NCI-H1694 (cell line): ENCODE results near the gene HSDL1.

ENCODE experiments used
- DNase-seq: peaks from one replicate; lab custom pipeline; 2025; lab: John Stamatoyannopoulos, UW

The HSDL1 gene

DNA sequence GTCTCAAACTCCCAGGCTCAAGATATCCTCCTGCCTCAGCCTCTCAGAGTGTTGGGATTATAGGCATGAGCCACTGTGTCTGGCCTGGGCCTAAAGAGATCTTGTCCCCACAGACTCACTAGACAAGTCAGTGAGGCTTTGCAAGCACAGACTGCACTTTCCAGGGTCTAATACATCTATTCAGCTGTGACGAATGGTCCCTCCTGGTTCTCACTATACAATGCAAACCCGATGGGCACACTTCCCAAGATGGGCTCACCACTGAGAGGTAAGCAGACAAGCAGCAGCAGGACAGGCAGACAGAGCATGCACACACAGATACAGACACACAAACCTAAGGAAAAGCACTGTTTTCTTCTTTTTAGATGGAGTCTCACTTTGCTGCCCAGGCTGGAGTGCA is 37.1 kb downstream of the HSDL1 start:
- no peak for DNase-seq

DNA sequence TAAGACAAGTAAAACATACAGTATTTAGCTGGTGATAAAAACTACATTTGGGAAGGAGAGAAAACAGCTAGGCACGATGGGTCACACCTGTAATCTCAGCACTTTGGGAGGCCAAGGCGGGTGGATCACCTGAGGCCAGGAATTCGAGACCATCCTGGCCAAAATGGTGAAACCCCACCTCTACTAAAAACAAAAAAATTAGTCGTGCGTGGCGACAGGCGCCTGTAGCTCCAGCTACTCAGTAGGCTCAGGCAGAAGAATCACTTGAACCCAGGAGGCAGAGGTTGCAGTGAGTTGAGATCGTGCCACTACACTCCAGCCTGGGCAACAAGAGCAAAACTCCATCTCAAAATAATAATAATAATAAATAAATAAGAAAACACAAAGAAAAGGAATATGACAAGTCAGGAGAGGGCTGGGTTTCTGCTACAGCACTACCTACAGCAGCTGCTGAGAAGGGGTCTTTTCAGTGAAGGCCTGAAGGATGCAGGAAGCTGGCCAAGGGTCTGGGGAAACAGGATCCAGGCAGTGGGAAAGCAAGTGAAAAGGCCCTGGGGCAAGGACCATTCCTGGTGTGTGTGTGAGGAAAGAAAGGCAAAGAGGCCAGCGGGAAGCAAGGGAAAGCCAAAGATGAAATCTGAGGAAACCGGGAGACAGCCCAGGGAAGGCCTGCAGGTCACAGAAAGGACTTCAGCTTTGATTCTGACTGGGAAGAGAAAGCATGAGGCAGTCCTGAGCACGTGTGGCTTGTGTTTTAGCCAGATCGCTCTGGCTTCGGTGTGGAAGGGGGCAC is 38.8 kb downstream of the HSDL1 start:
- DNase-seq, result no peak

DNA sequence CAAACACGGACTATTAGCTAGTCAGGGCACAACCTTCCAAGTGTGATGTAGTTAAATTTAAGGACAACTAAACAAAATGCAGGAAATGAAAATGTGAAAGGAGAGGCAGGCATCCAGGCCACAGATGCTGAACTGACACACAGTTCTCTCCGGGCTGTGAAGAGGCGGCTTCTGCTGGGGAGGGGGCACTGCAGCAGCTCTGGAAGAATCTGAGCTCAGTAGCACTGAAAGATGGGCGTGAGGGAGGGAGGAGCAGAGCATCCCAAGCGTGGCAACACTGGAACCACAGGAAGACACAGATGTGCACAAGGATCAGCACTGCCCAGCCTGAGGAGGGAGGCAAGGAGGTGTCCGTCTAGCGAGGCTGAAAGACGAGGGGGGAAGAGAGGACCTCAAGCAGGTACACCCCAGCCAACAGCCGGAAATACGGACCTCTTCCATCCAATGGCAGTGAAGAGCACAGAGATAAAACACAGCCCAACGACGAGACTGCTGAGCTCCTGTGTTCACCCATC is 39.6 kb downstream of the HSDL1 start:
- DNase-seq, result no peak

DNA sequence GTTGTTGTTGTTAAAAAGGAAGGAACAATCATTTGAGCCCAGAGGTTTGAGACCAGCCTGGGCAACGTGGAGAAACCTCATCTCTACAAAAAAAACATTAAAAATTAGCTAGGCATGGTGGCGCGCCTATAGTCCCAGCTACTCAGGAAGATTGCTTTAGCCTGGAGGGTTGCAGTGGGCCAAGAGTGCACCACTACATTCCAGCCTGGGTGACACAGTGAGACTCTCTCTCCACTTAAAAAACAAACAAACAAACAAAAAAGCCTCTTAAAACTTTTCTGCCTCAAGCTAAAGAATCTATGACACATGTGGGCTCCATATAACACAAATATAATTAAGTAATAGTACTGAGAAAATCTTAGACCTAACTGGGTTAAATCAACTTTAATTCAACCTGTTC is 40.7 kb downstream of the HSDL1 start:
- DNase-seq, result no peak

DNA sequence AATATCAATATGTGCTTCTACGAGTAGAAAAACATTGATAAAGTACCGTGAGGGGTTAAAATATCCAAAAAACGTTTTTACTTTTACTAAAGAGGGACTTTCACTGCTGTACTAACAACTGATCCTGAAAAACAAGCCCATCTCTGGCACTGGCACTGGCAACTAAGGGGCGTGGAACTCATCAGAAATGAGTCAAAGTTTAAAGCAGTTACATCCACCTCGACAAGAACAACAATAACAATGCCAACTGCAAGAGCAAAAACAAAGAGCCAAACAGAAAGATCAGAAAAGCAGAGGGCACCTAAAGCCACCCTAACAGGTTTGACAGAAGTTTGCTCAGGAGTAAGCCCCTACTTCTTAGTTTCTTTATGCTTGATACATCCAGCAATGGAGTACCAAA is 41.3 kb downstream of the HSDL1 start:
- DNase-seq, result no peak

DNA sequence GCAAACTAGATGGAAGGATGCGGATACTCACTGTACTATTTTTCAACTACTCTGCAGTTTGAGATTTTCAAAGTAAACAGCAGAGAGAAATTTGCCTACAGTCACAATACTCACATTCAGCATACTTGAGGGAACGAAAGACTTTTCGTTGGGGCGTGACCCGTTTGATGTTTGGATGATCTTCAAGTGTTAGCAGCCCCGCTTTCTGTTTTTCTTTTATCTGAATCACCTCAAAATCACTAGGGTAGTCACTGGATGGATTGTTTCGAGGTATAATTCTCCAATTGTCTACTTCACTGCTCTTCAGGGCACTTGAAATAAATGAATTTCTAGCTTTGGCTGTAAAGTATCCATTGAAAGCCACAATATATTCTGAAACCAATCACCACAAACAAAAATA is 46.0 kb downstream of the HSDL1 start:
- DNase-seq, result no peak

DNA sequence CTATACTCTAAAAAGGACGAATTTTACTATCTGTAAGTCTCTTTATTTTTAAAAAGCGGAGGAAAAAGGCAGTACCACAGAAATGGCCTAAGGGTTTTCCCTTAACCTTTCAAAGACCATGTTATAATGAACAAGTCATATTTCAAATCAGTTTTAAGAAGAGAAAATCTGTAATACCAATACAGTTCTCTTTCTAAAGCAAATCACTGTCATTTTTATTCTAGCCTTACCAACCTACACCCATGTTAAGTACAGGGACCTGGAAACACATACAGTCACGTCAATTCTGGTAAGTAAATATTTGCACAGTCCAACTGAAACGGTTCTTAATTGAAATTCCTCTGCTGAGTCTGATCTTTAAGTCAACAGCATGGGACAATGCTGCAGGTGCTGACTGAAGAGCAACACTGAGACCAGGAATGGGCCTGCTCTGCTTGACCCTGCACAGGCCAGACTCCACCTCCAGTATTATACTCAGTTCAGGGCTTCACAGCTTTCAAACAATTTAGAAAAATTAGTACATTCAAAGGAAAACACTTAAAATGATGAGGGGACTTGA is 48.5 kb downstream of the HSDL1 start:
- DNase-seq, result no peak

DNA sequence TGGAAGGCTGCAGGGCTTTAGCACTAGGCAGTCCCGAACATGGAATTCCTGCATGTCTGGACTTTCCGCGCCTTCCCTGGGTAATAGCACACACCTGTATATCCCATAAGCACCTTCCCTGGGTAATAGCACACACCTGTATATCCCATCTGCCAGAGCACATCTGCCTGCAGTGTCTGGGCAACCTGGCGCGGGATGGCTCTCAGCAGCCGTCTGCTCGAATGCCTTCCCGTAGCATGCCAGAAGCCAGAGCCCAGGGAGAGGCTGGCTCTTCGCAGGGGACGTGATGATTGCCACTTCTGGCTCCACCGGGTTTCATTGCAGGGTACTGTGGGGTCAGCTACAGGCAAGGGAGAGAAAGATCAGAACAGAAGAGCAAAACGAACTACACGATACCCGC is 49.5 kb downstream of the HSDL1 start:
- DNase-seq, result no peak

DNA sequence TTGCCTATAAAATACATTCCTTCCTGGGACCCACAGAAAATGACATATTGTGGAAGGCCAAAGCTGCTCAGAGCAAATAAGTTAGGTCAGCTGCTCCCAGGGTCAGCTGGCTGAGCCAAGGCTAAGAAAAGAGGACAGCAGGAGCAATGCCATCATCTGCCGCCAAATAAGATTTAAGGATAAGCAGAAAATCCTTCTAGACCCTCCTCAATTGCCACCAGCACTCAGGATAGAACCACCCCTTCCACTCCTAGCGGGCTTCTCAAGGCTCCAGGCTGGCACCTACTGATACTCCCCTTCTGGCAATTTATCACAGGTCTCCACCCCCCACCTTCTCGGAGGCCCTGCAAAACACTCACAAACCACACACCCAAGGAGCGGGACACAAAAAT is 51.1 kb downstream of the HSDL1 start:
- no peak for DNase-seq

DNA sequence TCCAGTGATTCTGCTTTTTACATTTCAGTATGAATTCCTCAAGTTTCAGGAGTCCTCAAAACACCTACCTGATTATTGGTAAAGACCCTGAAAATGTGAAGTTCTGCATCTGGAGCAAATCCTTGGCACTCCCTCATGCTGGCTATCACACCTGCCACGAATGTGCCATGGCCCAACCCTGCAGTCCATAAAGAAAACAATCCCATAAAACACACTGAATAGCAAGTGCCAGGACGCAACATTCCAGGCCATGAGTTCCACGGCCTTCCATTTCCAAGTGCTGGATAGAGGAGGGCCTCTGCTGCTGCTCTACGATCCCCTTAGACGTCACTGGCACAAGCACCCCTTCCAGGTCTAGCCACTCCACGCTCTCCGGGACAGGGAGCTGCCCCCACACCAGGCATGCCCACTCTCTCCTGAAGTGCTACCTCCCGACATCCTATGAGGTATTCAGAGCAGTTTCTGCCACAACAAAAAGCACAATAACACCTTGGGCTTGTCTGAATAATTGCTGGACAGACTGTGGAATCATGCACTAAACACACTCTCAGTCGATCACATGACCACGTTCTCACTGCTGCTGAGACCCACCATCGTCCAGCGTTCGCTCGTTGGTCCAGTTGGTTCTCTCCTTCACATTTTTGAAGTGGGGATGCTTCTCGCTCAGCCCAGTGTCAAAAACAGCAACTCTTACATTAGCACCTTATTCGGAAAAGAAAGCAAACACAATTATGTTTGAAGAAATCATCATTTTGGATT is 51.7 kb downstream of the HSDL1 start:
- no peak for DNase-seq

DNA sequence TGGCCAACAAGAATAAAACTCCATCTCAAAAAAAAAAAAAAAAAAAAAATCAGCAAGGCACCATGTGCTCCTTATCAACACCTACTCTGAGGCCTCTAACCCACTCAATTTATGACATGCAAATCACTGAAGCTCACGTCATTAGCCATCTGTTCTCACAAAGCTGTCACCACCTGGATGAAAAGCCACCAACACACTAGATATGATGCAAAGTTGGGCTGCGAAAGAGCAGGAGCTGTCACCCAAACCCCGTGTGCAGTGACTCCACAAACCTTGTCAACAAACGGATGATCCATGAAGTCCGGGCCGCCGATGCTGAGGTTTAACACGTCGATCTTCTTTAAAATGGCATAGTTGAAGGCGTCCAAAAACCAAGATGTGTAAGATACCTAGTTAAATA is 53.5 kb downstream of the HSDL1 start:
- DNase-seq, result peak; percentile 51

DNA sequence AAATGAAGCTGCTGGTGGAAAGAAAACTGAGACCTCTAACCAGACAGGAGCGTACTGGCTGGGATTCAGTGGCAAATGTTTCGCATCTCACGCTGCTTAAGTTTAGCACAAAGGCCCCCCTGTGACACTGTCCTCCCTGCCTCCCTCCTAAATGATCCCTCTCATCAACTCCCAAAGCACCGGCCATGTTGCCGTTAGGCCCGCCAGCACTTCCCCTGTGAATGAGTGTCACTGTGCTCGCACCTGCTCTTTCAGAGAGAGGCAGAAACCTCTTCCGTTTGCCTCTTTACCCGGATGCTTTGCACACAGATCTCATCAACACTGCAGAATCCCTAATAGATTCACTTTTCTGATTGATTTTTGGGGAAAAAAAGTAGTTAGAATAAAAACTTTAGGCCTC is 54.8 kb downstream of the HSDL1 start:
- DNase-seq, result no peak

DNA sequence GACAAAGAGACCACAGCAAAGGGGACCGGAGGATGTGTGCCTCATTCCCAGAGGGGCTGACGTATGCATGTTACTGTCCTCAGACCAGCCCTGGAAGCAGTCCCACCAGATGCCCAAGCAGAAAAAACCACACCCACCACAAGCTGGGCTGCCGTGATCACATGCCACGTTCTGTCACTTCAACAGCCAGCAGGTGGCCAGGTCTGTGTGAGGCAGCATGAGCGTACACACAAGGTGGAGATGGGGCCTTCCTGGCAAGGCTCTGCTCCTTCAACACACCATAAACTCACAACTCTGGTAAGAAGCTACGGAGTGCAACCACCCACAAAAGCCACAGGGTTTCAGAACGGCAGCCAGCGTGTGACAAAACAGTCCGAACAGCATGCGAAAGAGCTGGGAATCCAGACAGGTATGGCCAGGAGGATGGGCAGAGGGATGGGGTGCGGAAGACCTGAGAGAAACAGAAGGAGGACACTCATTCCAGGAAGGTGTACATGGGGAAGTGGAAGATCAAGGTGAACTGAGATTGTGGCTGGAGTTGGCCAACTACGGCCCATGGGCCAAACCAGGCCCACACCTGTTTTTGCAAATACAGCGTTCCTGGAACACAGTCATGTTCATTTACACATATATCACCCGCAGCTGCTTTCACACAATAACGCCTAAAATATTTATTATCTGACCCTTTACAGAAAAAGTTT is 56.1 kb downstream of the HSDL1 start:
- peak; percentile 70 for DNase-seq

DNA sequence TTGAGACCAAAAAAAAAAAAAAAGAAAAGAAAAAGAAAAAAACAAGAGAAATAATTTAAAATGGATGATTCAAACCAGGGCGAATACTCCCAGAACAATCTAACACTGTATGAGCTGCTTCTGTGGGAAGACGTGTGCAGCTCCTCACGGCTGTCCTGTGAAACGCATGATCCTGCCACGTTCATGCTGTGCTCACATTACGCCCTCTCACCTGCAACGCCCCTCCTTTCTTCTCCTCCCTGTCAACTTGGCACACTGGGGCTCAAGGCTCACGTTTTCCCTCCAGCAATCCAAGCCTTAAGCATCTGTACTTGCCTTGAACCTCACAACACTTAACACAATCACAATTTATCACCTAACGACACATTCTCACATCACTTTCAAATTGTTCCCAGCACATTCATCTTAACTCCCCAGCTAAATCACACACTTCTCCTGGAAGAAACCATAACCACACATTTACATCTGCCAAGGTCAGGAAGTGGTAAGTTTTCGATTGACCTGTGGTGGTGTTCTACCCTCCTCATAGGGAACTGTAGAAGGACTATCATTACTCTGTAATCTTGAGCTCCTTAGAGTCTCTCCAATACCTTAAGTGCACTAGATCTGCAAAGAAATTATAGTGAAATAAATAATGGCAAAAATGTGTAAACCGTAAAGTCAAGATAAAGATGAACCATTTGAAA is 57.4 kb downstream of the HSDL1 start:
- no peak for DNase-seq

DNA sequence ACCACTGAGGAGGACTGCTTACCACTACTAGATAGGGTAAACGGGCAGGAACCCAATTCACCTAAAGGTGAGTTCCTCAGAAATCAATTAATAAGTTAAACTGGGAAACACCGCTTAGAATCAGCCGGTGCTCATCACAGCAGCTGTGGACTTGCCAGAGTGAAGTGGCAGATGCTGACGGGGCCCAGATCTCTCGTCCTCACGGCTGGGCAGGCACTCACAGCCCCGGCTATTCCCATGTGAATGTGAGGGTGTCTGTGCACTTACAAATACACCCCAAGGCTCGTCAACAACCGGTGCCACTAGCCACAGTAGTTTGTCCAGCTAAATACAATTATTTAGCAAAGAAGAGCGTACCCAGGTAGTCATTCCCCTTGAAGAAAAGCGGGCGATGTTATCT is 58.0 kb downstream of the HSDL1 start:
- no peak for DNase-seq

DNA sequence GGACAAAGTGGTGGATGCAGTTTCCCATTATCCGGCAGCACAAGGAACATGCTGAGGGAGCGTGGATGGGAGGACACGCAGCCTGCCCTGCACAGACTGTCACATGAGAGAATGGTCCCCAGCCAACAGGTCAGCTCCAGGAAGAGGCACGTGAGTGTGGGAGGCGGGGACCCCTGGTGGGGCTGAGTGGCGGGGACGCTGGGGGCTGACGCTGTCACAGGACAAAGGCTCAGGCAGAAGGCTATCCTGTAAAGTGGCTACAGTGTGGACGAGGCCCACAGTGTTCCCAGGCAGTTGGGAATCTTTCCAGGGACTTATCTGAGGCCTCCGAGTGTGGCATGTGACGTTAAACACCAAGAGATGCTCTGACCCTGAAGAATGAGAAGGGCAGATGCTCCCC is 58.6 kb downstream of the HSDL1 start:
- DNase-seq, result no peak

DNA sequence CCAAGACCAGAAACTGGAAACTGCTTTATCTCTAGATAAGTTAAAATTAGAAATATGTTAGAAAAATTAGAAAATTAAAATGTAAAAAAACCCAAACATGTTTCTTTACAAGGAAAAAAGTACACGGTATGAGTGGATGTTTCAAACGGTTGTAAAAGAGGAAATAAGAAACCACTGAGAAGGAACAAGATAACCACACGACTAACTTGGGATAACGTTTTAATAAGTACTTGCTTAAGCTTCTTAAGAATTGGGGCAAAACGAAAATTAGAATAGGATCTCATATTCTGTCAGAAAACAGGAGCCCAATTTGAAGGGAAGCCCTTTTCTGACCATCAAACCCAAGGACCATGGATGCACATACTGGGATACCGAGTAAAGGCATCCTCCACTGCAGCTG is 59.2 kb downstream of the HSDL1 start:
- DNase-seq, result no peak

DNA sequence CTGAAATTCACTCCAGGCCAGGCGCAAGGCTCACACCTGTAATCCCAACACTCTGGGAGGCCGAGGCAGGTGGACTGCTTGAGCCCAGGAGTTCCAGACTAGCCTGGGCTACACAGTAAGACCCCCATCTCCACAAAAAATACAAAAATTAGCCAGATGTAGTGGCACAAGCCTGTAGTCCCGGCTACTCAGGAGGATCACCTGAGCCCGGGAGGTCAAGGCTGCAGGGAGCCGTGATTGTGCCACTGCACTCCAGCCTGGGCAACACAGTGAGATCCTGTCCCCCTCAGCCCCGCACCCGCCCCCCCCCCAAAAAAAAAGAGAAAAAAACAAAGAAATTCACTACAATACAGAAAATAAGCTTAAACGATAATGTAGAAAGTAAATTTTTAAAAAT is 59.7 kb downstream of the HSDL1 start:
- no peak for DNase-seq

DNA sequence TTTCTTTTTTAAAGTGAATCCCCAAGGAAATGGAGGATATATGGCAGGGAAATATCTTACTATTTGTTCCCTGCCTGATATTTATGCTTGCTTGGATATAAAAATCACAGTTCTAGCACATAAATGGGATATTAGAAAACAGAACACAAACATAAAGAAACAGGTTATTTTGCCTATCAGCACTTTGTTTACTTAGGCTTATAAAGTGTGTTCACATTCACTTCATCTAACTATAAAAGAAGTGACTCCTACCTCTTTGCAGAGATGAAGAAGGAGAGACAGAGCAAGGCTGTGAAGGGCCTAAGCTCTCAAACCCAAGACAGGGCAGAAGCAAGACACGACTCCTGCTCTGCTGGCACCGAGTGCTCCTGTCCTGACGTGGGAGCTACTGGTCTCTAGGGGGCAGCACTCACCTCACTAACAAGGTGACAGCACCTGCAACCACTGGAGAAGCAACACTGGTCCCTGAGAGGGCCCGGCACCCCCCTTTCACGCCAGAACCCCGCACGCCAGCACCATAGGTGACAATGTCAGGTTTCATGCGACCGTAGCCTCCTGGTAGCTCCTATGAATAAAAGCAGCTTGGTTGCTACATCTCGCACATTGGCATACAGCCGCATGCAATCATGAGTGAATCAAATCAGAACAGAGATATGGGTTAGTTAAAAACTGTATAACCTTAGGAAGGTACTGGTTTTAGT is 60.3 kb downstream of the HSDL1 start:
- peak; percentile 23 for DNase-seq

DNA sequence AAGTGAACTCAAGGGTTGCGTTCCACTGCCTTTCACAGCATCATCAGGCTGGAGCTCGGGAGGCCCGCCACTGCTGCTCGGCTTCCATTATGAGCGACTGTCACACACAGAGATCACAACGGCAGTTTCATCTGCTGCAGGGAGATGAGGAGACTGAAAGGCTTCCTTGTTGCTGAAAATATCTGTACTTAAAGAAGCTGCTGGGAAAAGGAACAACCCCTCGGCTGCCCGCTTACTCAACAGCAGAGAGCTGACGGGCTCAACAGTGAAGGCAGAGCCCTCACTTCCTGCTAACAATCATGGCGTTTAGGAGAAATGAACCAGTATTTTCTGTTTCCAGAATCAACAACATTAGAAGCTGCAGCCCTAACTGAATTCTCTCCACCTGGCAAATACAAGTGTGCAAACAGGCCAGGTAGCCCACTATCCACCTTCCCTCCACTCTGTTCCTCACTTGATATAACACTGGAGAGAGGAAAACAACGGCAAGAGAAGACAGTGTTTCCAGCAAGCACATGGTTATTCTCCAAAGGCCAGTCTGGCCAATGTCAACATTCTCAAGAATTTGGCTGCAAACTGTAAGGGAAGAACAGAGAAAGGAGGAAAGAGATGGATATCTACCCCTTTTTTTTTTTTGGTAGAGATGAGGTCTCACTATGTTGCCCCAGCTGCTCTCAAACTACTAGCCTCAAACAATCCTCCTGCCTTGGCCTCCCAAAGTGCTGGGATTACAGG is 62.0 kb downstream of the HSDL1 start:
- no peak for DNase-seq

DNA sequence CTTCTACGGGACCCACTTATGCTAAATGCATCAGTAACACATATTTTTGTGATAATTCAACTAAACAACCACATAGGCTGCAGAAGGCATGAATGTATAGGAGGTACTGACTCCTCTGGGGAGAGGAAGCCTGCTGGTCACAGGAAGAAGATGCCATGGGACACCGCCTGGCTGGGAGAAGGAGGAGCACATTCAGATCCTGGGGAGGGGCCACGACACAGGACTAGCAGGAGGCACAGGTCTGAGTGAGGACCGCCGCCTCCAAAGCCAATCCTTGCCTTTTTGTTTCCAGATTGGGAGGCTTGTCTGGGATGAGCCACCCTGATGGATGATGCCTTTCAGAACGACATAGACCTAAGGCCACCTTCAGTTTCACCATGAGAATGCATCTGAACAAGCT is 62.9 kb downstream of the HSDL1 start:
- DNase-seq, result no peak
